ENCODE results near the gene SMAD6. TPM values are rescaled to one million over a fixed set of nuclear protein-coding genes. Genes with fewer than 3 reads are reported as not detected.

SMAD6 gene
- total and polyA plus RNA-seq, 9 of the 15 experiments (the other 6 are each of a cell fraction or from before 2014, with no cell fraction given): 0.10 to 15.5 (median 3.7) TPM

DNA sequence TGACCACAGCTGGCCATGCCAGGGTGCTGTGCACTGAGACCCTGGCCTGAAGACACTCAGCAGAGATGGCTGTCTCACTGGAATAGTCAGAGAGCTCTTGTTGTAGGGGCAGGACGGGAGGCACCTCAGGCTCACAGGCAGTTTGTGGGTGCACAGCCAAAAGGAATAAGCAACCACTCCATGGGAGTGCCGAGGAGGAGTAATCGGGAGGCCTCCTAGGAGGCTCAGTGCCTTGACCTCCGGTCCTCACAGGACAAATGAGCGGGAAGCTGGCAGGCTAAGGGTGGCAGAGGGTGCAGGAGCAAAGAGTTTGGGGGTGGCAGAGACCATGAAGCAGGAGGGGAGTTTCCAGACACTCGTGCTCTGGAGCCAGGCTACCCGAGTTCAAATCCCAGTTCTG lies 81.7 kb downstream of the SMAD6 start:
- no peaks in the 10 kb centered on the region for H3K9me1 ChIP-seq (ENCODE audit: control insufficient read depth, insufficient read depth, low read length)
- intact Hi-C loops (cut with micrococcal nuclease) (no loop called here), in situ Hi-C loops (cut with MboI) (no loop called here)
- no peaks in the 10 kb centered on the region for H3K79me2 ChIP-seq (ENCODE audit: control insufficient read depth, insufficient read depth, low read length)
- H4K20me1 ChIP-seq (replicated peaks; ENCODE audit: control insufficient read depth, insufficient read depth, low read length): 0 out of 2 replicates have a peak, but pooled peaks cover under 1% of the 10 kb centered on the region
- H3K4me3 ChIP-seq: no peak overlapping the region
- H3K4me1 ChIP-seq (replicated peaks in 1 of 2; ENCODE audit: control insufficient read depth in 2 of 2, insufficient read depth in 2 of 2, low read length in 2 of 2): peaks cover 0 to 10% of the 10 kb centered on the region in 2 experiments; a peak in 1 of 5 replicates
- H3K27ac ChIP-seq (ENCODE audit: extremely low read depth, low read depth, low read length): no peak overlapping the region
- WGBS (ENCODE audit: insufficient coverage, low coverage, missing lambda C conversion rate): 54% methylated on average over 7 of the region's 7 CpGs
- no peak for ATAC-seq
- no peak overlapping the region for H2AFZ ChIP-seq (ENCODE audit: low read depth, low read length)
- no peaks in the 10 kb centered on the region for H3K9me3 ChIP-seq (replicated peaks; ENCODE audit: control insufficient read depth, insufficient read depth, low read depth, low read length)
- DNase-seq (ENCODE audit: extremely low read depth in 1 of 4, low spot score in 3 of 4): no peak
- no peak overlapping the region for H3K4me2 ChIP-seq (ENCODE audit: insufficient read depth, low read length)
- FAIRE-seq: no peak
- H3K36me3 ChIP-seq (ENCODE audit: control insufficient read depth, insufficient read depth, low read length): peaks cover 4% of the 10 kb centered on the region; the same call in 1 of the 3 replicates
- H3K27me3 ChIP-seq (ENCODE audit: control insufficient read depth in 2 of 2, insufficient read depth in 2 of 2, low read length in 2 of 2): no peaks in the 10 kb centered on the region
- POLR2A ChIA-PET: interaction anchor here (0.6 to 3.8 kb wide), 4 partner anchors 12 to 41 kb away, joined by 3 to 21 read pairs (median 4); no protein-coding TSS in a partner anchor
- peak overlapping the region in 1 of 2 experiments; percentile 75; a peak in 1 of 4 replicates for H3K9ac ChIP-seq (ENCODE audit: insufficient read depth in 1 of 2, low read depth in 2 of 2, low read length in 2 of 2)
- CTCF ChIA-PET (ENCODE audit: low intra/inter-chr PET ratio): no interaction called here
- BruUV-seq (replicated peaks): no TSS peak
- TF ChIP-seq ELF2 (CRISPR knock-in tag; IDR thresholded peaks at IDR 0.05) (no peak), ZNF699 (CRISPR knock-in tag; IDR thresholded peaks at IDR 0.05; ENCODE audit: insufficient replicate concordance) (no peak), ZFP36 (IDR thresholded peaks at IDR 0.05; ENCODE audit: low read depth, low read length, partially characterized antibody) (no peak), ZNF583 (CRISPR knock-in tag; IDR thresholded peaks at IDR 0.05) (no peak), KDM4B (IDR thresholded peaks at IDR 0.05; ENCODE audit: borderline replicate concordance in 2 of 2, low read depth in 1 of 2) (no peak)
- TF ChIP-seq, protein P1, sequence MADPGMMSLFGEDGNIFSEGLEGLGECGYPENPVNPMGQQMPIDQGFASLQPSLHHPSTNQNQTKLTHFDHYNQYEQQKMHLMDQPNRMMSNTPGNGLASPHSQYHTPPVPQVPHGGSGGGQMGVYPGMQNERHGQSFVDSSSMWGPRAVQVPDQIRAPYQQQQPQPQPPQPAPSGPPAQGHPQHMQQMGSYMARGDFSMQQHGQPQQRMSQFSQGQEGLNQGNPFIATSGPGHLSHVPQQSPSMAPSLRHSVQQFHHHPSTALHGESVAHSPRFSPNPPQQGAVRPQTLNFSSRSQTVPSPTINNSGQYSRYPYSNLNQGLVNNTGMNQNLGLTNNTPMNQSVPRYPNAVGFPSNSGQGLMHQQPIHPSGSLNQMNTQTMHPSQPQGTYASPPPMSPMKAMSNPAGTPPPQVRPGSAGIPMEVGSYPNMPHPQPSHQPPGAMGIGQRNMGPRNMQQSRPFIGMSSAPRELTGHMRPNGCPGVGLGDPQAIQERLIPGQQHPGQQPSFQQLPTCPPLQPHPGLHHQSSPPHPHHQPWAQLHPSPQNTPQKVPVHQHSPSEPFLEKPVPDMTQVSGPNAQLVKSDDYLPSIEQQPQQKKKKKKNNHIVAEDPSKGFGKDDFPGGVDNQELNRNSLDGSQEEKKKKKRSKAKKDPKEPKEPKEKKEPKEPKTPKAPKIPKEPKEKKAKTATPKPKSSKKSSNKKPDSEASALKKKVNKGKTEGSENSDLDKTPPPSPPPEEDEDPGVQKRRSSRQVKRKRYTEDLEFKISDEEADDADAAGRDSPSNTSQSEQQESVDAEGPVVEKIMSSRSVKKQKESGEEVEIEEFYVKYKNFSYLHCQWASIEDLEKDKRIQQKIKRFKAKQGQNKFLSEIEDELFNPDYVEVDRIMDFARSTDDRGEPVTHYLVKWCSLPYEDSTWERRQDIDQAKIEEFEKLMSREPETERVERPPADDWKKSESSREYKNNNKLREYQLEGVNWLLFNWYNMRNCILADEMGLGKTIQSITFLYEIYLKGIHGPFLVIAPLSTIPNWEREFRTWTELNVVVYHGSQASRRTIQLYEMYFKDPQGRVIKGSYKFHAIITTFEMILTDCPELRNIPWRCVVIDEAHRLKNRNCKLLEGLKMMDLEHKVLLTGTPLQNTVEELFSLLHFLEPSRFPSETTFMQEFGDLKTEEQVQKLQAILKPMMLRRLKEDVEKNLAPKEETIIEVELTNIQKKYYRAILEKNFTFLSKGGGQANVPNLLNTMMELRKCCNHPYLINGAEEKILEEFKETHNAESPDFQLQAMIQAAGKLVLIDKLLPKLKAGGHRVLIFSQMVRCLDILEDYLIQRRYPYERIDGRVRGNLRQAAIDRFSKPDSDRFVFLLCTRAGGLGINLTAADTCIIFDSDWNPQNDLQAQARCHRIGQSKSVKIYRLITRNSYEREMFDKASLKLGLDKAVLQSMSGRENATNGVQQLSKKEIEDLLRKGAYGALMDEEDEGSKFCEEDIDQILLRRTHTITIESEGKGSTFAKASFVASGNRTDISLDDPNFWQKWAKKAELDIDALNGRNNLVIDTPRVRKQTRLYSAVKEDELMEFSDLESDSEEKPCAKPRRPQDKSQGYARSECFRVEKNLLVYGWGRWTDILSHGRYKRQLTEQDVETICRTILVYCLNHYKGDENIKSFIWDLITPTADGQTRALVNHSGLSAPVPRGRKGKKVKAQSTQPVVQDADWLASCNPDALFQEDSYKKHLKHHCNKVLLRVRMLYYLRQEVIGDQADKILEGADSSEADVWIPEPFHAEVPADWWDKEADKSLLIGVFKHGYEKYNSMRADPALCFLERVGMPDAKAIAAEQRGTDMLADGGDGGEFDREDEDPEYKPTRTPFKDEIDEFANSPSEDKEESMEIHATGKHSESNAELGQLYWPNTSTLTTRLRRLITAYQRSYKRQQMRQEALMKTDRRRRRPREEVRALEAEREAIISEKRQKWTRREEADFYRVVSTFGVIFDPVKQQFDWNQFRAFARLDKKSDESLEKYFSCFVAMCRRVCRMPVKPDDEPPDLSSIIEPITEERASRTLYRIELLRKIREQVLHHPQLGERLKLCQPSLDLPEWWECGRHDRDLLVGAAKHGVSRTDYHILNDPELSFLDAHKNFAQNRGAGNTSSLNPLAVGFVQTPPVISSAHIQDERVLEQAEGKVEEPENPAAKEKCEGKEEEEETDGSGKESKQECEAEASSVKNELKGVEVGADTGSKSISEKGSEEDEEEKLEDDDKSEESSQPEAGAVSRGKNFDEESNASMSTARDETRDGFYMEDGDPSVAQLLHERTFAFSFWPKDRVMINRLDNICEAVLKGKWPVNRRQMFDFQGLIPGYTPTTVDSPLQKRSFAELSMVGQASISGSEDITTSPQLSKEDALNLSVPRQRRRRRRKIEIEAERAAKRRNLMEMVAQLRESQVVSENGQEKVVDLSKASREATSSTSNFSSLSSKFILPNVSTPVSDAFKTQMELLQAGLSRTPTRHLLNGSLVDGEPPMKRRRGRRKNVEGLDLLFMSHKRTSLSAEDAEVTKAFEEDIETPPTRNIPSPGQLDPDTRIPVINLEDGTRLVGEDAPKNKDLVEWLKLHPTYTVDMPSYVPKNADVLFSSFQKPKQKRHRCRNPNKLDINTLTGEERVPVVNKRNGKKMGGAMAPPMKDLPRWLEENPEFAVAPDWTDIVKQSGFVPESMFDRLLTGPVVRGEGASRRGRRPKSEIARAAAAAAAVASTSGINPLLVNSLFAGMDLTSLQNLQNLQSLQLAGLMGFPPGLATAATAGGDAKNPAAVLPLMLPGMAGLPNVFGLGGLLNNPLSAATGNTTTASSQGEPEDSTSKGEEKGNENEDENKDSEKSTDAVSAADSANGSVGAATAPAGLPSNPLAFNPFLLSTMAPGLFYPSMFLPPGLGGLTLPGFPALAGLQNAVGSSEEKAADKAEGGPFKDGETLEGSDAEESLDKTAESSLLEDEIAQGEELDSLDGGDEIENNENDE (IDR thresholded peaks at IDR 0.05; ENCODE audit: low read depth, low read length): no peak
- TF ChIP-seq, protein P2, sequence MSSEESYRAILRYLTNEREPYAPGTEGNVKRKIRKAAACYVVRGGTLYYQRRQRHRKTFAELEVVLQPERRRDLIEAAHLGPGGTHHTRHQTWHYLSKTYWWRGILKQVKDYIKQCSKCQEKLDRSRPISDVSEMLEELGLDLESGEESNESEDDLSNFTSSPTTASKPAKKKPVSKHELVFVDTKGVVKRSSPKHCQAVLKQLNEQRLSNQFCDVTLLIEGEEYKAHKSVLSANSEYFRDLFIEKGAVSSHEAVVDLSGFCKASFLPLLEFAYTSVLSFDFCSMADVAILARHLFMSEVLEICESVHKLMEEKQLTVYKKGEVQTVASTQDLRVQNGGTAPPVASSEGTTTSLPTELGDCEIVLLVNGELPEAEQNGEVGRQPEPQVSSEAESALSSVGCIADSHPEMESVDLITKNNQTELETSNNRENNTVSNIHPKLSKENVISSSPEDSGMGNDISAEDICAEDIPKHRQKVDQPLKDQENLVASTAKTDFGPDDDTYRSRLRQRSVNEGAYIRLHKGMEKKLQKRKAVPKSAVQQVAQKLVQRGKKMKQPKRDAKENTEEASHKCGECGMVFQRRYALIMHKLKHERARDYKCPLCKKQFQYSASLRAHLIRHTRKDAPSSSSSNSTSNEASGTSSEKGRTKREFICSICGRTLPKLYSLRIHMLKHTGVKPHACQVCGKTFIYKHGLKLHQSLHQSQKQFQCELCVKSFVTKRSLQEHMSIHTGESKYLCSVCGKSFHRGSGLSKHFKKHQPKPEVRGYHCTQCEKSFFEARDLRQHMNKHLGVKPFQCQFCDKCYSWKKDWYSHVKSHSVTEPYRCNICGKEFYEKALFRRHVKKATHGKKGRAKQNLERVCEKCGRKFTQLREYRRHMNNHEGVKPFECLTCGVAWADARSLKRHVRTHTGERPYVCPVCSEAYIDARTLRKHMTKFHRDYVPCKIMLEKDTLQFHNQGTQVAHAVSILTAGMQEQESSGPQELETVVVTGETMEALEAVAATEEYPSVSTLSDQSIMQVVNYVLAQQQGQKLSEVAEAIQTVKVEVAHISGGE (CRISPR knock-in tag; IDR thresholded peaks at IDR 0.05): no peak

All from K562 (cell line).